Colonic mucosa (tissue), 4 donors: ENCODE measurements around the gene FNDC3B. TPM values are rescaled to one million over a fixed set of nuclear protein-coding genes. Genes with fewer than 3 reads are reported as not detected.

Source experiments
- DNase-seq: peaks from one replicate; pipeline ENCODE4 v3.0.0-alpha.2; 2020
- H3K27ac ChIP-seq: fragments of 200-600 bp; one replicate; pipeline ENCODE4 v1.8.0; 2021
- H3K27me3 ChIP-seq: fragments of 200-600 bp; one replicate; pipeline ENCODE4 v1.8.0; 2021
- H3K36me3 ChIP-seq: fragments of 200-600 bp; one replicate; pipeline ENCODE4 v1.8.0; 2021
- H3K4me1 ChIP-seq: fragments of 200-600 bp; one replicate; pipeline ENCODE4 v1.8.0; 2021; ENCODE audit warnings: mild to moderate bottlenecking
- H3K4me3 ChIP-seq: fragments of 200-600 bp; one replicate; pipeline ENCODE4 v1.8.0; 2021
- H3K9ac ChIP-seq, 2 donors: one replicate each; pipeline ENCODE4 v1.7.0; 2013; ENCODE audit warnings: control low read depth in 2 of 2, low read depth in 2 of 2, low read length in 2 of 2
- H3K9me3 ChIP-seq: fragments of 200-600 bp; one replicate; pipeline ENCODE4 v1.8.0; 2021
- CTCF ChIP-seq: fragments of 200-600 bp; IDR thresholded peaks from one replicate; pipeline ENCODE4 v1.8.0; 2022; ENCODE audit warnings: antibody characterized with exemption, mild to moderate bottlenecking
- intact Hi-C: fragments of 100-400 bp; cut with DNase I; formaldehyde crosslinking; loops from one replicate; pipeline ENCODE4 v1.14.1; 2022
- total RNA-seq, 2 donors: library from RNA; stranded (reverse); fragmentation: NEBNext Ultra II Directional in 1 of 2; extraction: Animal tissue kit (Norgen Biotek cat#: 25700) in 1 of 2; gene quantifications; one replicate each; pipeline ENCODE4 v1.2.1, GENCODE V29; 2021
- donor health status: healthy.
- donor health status: DM: no; HTN: no; CAD: no.
- donor health status: DM: no; HTN: no; CAD: no.

FNDC3B gene
- total RNA-seq, 2 donors from 2014 or later: 66.7 to 142 TPM

GRCh38 chr3:172407872-172408271 lies 368.5 kb downstream of the FNDC3B start:
- H3K27ac ChIP-seq: no peak overlapping the region
- no peak for TF ChIP-seq CTCF
- no peak for DNase-seq
- H3K27me3 ChIP-seq: no peaks in the 10 kb centered on the region
- no peak overlapping the region for H3K4me3 ChIP-seq
- no peak overlapping the region for H3K9ac ChIP-seq
- no peaks in the 10 kb centered on the region for H3K36me3 ChIP-seq
- H3K9me3 ChIP-seq: no peaks in the 10 kb centered on the region
- intact Hi-C loops: no loop called here
- no peaks in the 10 kb centered on the region for H3K4me1 ChIP-seq

- DNase-seq: no peak
- no peak overlapping the region for H3K27ac ChIP-seq
- H3K9me3 ChIP-seq: no peaks in the 10 kb centered on the region
- no peak overlapping the region for H3K9ac ChIP-seq
- no peak for TF ChIP-seq CTCF
- H3K4me1 ChIP-seq: no peaks in the 10 kb centered on the region
- no peaks in the 10 kb centered on the region for H3K36me3 ChIP-seq
- no peak overlapping the region for H3K4me3 ChIP-seq
- H3K27me3 ChIP-seq: no peaks in the 10 kb centered on the region
- intact Hi-C loops: no loop called here
Measured at GRCh38 chr3:172410702-172411477, 371.5 kb downstream of the FNDC3B start.

- Histone ChIP-seq H3K4me3 (no peak overlapping the region), H3K27ac (no peak overlapping the region), H3K9ac (no peak overlapping the region), H3K27me3 (no peaks in the 10 kb centered on the region), H3K9me3 (no peaks in the 10 kb centered on the region), H3K36me3 (no peaks in the 10 kb centered on the region), H3K4me1 (no peaks in the 10 kb centered on the region)
- intact Hi-C loops: no loop called here
- TF ChIP-seq CTCF: no peak
- DNase-seq: no peak
Measured at GRCh38 chr3:172411478-172411947, 372.1 kb downstream of the FNDC3B start.

- intact Hi-C loops: no loop called here
- no peaks in the 10 kb centered on the region for H3K27me3 ChIP-seq
- no peak for TF ChIP-seq CTCF
- H3K36me3 ChIP-seq: no peaks in the 10 kb centered on the region
- no peak overlapping the region for H3K4me3 ChIP-seq
- no peak overlapping the region for H3K9ac ChIP-seq
- H3K9me3 ChIP-seq: no peaks in the 10 kb centered on the region
- H3K27ac ChIP-seq: no peak overlapping the region
- DNase-seq: no peak
- H3K4me1 ChIP-seq: no peaks in the 10 kb centered on the region
Measured at GRCh38 chr3:172415323-172415722, 375.9 kb downstream of the FNDC3B start.

GRCh38 chr3:172437713-172438112 lies 398.3 kb downstream of the FNDC3B start:
- intact Hi-C loops: no loop called here
- no peak for TF ChIP-seq CTCF
- Histone ChIP-seq H3K9me3 (no peaks in the 10 kb centered on the region), H3K4me3 (no peak overlapping the region), H3K27ac (no peak overlapping the region), H3K27me3 (no peaks in the 10 kb centered on the region), H3K4me1 (no peaks in the 10 kb centered on the region), H3K36me3 (no peaks in the 10 kb centered on the region), H3K9ac (no peak overlapping the region)
- no peak for DNase-seq
